Measurements from ENCODE around the gene DGCR2. TPM values are rescaled to one million over a fixed set of nuclear protein-coding genes. Genes with fewer than 3 reads are reported as not detected.
A peak's percentile ranks its signal among the peaks of the same experiment; 100 is the strongest.

Gene DGCR2
- total and polyA plus RNA-seq, 11 donors: 26.0 to 53.3 (median 41.2) TPM

DNA sequence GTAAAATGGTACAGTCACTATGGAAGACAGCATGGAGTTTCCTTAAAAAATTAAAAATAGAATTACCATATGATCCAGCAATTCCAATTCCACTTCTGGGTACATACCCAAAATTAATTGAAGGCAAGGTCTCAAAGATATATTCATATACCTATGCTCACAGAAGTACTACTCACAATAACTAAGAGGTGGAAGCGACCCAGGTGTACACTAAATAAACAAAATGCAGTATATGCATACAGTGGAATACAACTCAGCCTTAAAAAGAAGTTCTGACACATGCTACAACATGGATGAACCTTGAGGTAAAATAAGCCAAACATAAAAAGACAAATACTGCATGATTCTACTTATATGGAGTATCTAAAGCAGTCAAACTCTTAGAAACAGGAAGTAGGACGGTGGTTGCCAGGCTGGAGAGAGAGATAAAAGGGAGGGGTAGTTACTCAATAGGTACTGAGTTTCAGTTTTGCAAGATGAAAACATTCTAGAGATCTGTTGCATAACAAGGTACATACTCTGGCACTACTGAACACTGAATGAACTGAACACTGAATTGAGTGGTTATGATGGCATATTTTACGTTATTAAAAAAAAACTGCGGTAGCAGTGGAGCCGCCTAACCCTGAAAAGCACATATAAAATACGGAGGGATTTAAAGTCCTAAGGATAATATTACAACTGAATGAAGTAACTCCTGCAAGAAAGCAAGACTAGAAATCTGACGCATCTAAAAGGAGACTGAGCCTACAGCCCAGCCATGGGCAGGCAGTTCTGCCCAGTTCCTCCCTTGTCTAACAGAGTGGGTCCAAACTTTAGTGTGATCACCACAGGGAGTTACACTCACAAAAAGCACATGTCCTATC lies 12.8 kb downstream of the DGCR2 start:
- no peaks in the 10 kb centered on the region for H3K27me3 ChIP-seq
- H3K27ac ChIP-seq: peak overlapping the region in 1 of 12 donors; percentile 86
- H3K9me3 ChIP-seq: no peaks in the 10 kb centered on the region
- H3K4me1 ChIP-seq: peaks cover 10 to 68% (median 46%) of the 10 kb centered on the region in 12 donors
- ATAC-seq (peak; percentile 8 to 75 (median 66)), DNase-seq (no peak)
- intact Hi-C loops (cut with DNase I): loop anchor here in 1 of 10 donors (10.0 kb wide), 1 partner anchor 55 kb away; no protein-coding TSS in a partner anchor
- H3K36me3 ChIP-seq: no peaks in the 10 kb centered on the region
- 66 to 72% (median 71%) methylated on average over 7 of the region's 7 CpGs for WGBS, 4 donors
- H3K4me3 ChIP-seq: peak overlapping the region in 1 of 12 donors; percentile 40
- no peak for TF ChIP-seq POLR2A (IDR thresholded peaks at IDR 0.05)
- TF ChIP-seq, protein P1, sequence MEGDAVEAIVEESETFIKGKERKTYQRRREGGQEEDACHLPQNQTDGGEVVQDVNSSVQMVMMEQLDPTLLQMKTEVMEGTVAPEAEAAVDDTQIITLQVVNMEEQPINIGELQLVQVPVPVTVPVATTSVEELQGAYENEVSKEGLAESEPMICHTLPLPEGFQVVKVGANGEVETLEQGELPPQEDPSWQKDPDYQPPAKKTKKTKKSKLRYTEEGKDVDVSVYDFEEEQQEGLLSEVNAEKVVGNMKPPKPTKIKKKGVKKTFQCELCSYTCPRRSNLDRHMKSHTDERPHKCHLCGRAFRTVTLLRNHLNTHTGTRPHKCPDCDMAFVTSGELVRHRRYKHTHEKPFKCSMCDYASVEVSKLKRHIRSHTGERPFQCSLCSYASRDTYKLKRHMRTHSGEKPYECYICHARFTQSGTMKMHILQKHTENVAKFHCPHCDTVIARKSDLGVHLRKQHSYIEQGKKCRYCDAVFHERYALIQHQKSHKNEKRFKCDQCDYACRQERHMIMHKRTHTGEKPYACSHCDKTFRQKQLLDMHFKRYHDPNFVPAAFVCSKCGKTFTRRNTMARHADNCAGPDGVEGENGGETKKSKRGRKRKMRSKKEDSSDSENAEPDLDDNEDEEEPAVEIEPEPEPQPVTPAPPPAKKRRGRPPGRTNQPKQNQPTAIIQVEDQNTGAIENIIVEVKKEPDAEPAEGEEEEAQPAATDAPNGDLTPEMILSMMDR (IDR thresholded peaks at IDR 0.05): no peak

DNA sequence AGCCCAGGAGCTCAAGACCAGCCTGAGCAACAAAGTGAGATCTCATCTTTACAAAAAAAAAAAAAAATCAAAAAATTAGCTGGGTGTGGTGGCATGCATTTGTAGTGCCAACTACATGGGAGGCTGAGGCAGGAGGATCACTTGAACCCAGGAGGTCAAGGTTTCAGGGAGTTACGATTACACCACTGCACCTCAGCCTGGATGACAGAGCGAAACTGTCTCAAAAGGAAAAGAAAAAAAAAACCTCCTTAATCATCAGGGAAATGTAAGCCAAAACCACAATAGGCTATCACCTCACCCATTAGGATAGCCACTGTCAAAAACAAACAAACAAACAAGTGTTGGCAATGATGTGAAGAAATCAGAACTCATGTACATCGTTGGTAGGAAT lies 13.4 kb downstream of the DGCR2 start:
- Histone ChIP-seq H3K36me3 (no peaks in the 10 kb centered on the region), H3K9me3 (no peaks in the 10 kb centered on the region), H3K27ac (peak overlapping the region in 1 of 12 donors; percentile 86), H3K27me3 (no peaks in the 10 kb centered on the region), H3K4me1 (peaks cover 10 to 71% (median 47%) of the 10 kb centered on the region in 12 donors), H3K4me3 (no peak overlapping the region)
- 52 to 90% (median 77%) methylated on average over 3 of the region's 3 CpGs for WGBS, 4 donors
- intact Hi-C loops (cut with DNase I): no loop called here
- TF ChIP-seq, protein P1 (IDR thresholded peaks at IDR 0.05): no peak
- no peak for TF ChIP-seq POLR2A (IDR thresholded peaks at IDR 0.05)
- DNase-seq: no peak
- ATAC-seq: no peak

DNA sequence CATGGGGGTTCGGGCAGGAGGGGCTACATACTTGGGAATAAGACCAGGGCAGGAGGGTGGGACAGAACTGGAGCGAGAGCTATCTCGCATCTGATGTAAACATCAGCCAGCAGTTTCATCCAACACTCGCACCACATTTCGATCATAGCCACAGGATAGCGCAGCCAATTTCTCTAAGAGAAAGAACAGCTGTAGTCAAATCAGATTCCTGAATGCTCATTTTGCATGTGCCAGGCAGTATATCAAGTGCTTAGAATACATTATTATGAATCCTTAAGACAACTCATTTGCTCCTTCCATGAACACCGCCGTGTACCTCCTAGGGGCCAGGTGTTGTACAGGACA lies 14.5 kb downstream of the DGCR2 start:
- intact Hi-C loops (cut with DNase I): no loop called here
- Histone ChIP-seq H3K4me3 (no peak overlapping the region), H3K4me1 (peaks cover 10 to 69% (median 47%) of the 10 kb centered on the region in 12 donors), H3K27me3 (no peaks in the 10 kb centered on the region), H3K27ac (no peak overlapping the region), H3K36me3 (no peaks in the 10 kb centered on the region), H3K9me3 (no peaks in the 10 kb centered on the region)
- ATAC-seq: no peak
- DNase-seq: no peak
- 84 to 93% (median 89%) methylated on average over 8 of the region's 8 CpGs for WGBS, 4 donors
- TF ChIP-seq, protein P1 (IDR thresholded peaks at IDR 0.05): no peak
- no peak for TF ChIP-seq POLR2A (IDR thresholded peaks at IDR 0.05)

DNA sequence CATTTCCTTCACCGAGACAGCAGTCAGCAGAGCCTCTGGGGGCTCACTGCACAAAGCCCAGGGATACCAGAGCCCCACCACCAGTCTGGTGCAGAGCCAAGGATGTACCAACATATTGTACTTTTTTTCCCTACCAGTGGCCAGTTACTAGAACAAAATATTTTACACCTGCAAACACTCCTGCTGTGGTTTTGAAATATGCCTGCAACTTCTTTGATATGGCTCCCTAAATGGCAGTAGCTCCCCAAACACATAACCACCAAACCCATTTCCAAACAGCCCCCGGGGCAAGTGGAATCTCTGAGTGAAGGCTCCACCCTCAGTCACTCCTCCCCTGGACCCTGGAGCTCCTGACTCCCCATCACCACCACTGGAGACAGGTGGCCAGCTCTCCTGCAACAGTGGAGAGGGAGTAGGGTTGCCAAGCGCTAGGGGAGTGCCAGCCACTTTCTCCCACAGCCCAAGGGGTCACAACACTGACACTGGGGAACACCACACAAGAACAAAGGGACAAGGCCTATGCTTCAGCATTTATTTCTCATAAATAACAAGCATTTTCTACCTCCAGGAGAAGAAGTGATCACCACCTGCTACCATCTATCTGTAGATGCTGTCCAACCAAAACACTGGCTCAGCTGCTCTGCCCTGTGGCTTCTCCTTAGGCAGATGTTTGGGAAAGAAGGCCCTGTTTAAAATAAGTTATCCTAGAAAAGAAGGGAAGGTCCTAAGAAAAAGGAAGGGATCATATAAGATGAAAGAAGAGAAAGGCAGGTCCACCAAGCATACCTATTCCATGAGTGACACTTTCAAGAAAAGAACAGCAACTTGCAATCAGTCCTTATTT lies 15.1 kb downstream of the DGCR2 start:
- TF ChIP-seq, protein P1 (IDR thresholded peaks at IDR 0.05): no peak
- TF ChIP-seq POLR2A (IDR thresholded peaks at IDR 0.05): no peak
- H3K4me1 ChIP-seq: peaks cover 10 to 63% (median 45%) of the 10 kb centered on the region in 12 donors
- ATAC-seq (no peak), DNase-seq (no peak)
- H3K4me3 ChIP-seq: no peak overlapping the region
- intact Hi-C loops (cut with DNase I): no loop called here
- 66 to 80% (median 73%) methylated on average over 3 of the region's 3 CpGs for WGBS, 4 donors
- no peaks in the 10 kb centered on the region for H3K36me3 ChIP-seq
- no peaks in the 10 kb centered on the region for H3K27me3 ChIP-seq
- H3K27ac ChIP-seq: no peak overlapping the region
- H3K9me3 ChIP-seq: no peaks in the 10 kb centered on the region

All from heart left ventricle (tissue), 16 donors.